ENCODE measurements around the gene POMT2.

POMT2 gene

GRCh38 chr14:77260199-77260598 is 60.5 kb downstream of the POMT2 start:
- in situ Hi-C loops (cut with MboI; ENCODE audit: low sequenced_read_pairs, unreplicated experiment), result no loop called here

GRCh38 chr14:77259025-77259715 is 61.5 kb downstream of the POMT2 start:
- no peak for TF ChIP-seq CTCF (IDR thresholded peaks at IDR 0.05; ENCODE audit: borderline replicate concordance, control extremely low read depth, extremely low read depth, insufficient read depth, missing control alignments)
- no peak for DNase-seq (ENCODE audit: low spot score)
- in situ Hi-C loops (cut with MboI; ENCODE audit: low sequenced_read_pairs, unreplicated experiment), result no loop called here

More at GRCh38 chr14:77260199-77260598, 60.5 kb downstream of the POMT2 start:
- no peak for TF ChIP-seq CTCF (IDR thresholded peaks at IDR 0.05; ENCODE audit: borderline replicate concordance, control extremely low read depth, extremely low read depth, insufficient read depth, missing control alignments)
- no peak for DNase-seq (ENCODE audit: low spot score)

GRCh38 chr14:77258566-77258965 is 62.1 kb downstream of the POMT2 start:
- DNase-seq (ENCODE audit: low spot score), result no peak
- in situ Hi-C loops (cut with MboI; ENCODE audit: low sequenced_read_pairs, unreplicated experiment), result no loop called here
- TF ChIP-seq CTCF (IDR thresholded peaks at IDR 0.05; ENCODE audit: borderline replicate concordance, control extremely low read depth, extremely low read depth, insufficient read depth, missing control alignments), result no peak

GRCh38 chr14:77257700-77258099 is 63.0 kb downstream of the POMT2 start:
- TF ChIP-seq CTCF (IDR thresholded peaks at IDR 0.05; ENCODE audit: borderline replicate concordance, control extremely low read depth, extremely low read depth, insufficient read depth, missing control alignments), result no peak
- in situ Hi-C loops (cut with MboI; ENCODE audit: low sequenced_read_pairs, unreplicated experiment), result no loop called here
- no peak for DNase-seq (ENCODE audit: low spot score)

GRCh38 chr14:77256694-77257093 is 64.0 kb downstream of the POMT2 start:
- no peak for DNase-seq (ENCODE audit: low spot score)
- TF ChIP-seq CTCF (IDR thresholded peaks at IDR 0.05; ENCODE audit: borderline replicate concordance, control extremely low read depth, extremely low read depth, insufficient read depth, missing control alignments), result no peak
- in situ Hi-C loops (cut with MboI; ENCODE audit: low sequenced_read_pairs, unreplicated experiment), result no loop called here

GRCh38 chr14:77253333-77254190 is 67.1 kb downstream of the POMT2 start:
- in situ Hi-C loops (cut with MboI; ENCODE audit: low sequenced_read_pairs, unreplicated experiment), result no loop called here
- no peak for DNase-seq (ENCODE audit: low spot score)
- no peak for TF ChIP-seq CTCF (IDR thresholded peaks at IDR 0.05; ENCODE audit: borderline replicate concordance, control extremely low read depth, extremely low read depth, insufficient read depth, missing control alignments)

Measured in GM13976 (cell line).